ENCODE results near the gene KCNIP1. TPM values are rescaled to one million over a fixed set of nuclear protein-coding genes. Genes with fewer than 3 reads are reported as not detected.
"Not testable (repeated sequence)": the region's sequence is repeated elsewhere in the genome, so short reads cannot be mapped to it uniquely, and the experiment has no call there.

Gene KCNIP1
- total RNA-seq, 1 donor from 2014 or later: not detected

DNA sequence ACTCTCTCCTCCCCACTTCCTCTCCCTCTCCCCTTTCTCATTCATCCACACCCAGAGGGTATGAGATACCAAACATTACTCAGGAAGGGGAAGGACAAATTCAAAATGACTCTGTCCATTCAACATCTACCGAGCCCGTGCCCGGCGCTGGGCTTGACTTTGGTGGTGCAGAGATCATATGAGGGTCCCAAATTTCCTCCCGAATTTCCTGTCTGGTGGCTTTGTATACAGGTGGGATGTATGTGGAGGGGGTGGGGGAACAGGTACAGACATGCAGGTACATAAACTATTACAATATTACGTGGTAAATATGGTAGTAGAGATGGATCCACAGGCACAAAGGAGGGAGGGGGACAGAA, 257.9 kb downstream of the KCNIP1 start:
- Mint-ChIP-seq H3K27me3 (ENCODE audit: low read depth) (no peaks in the 10 kb centered on the region), H3K4me1 (ENCODE audit: low read depth) (no peaks in the 10 kb centered on the region), H3K4me3 (ENCODE audit: low read depth) (no peak overlapping the region), H3K27ac (no peak overlapping the region), H3K36me3 (ENCODE audit: low read depth) (no peaks in the 10 kb centered on the region), H3K9me3 (no peaks in the 10 kb centered on the region)
- no peak for DNase-seq (ENCODE audit: low spot score)
- intact Hi-C loops (cut with micrococcal nuclease): no loop called here

DNA sequence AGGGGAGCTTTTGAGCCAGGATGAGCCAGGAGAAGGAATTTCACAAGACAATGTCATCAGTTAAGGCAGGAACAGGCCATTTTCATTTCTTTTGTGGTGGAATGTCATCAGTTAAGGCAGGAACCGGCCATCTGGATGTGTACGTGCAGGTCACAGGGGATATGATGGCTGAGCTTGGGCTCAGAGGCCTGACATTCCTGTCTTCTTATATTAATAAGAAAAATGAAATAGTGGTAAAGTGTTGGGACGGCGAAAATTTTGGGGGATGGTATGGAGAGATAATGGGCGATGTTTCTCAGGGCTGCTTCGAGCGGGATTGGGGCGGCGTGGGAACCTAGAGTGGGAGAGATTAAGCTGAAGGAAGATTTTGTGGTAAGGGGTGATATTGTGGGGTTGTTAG, 258.5 kb downstream of the KCNIP1 start:
- DNase-seq (ENCODE audit: low spot score); H3K36me3 Mint-ChIP-seq (ENCODE audit: low read depth); H3K27ac Mint-ChIP-seq; H3K4me3 Mint-ChIP-seq (ENCODE audit: low read depth); H3K27me3 Mint-ChIP-seq (ENCODE audit: low read depth); H3K9me3 Mint-ChIP-seq; intact Hi-C loops (cut with micrococcal nuclease); H3K4me1 Mint-ChIP-seq (ENCODE audit: low read depth): not testable (repeated sequence)

DNA sequence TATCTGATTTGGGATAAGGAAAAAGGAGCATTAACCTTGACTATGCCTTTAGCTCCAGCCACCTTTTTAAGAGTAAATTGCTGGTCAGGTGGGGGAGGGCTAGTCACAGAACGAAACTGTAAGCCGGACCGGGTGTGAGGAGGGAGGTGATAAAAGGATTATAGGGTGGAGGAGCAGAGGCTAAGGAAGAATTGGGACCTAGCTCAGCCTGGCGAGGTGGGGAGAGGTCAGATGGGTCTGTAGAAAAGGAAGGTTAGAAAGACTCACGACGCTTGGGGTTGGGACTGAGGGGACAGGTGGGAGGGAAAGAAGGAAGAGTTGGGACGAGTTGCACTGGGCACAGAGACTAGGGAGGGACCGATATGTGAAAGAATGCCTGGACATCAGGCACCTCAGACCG, 262.0 kb downstream of the KCNIP1 start:
- H3K36me3 Mint-ChIP-seq (ENCODE audit: low read depth); H3K4me1 Mint-ChIP-seq (ENCODE audit: low read depth); H3K4me3 Mint-ChIP-seq (ENCODE audit: low read depth); intact Hi-C loops (cut with micrococcal nuclease); H3K9me3 Mint-ChIP-seq; H3K27me3 Mint-ChIP-seq (ENCODE audit: low read depth); H3K27ac Mint-ChIP-seq; DNase-seq (ENCODE audit: low spot score): not testable (repeated sequence)

DNA sequence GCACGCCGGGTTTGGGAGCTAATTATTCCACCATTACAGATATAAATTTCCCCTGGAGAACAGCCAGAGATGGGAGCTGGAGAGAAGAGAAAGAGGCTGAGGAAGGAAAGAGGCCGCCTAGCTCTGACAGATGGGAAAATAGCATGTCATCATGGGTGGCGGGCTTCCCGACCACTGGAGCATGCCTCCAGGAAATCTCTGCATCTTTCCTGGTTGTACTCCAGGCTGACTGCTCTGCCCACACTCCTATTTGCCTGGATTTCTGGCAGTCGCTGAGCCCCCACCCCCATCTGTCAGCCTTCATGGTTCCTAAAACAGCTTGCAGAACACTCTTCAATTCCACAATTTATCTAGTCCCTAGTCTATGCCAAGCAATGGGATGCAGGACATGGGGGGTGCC, 265.4 kb downstream of the KCNIP1 start:
- H3K4me3 Mint-ChIP-seq (ENCODE audit: low read depth): no peak overlapping the region
- intact Hi-C loops (cut with micrococcal nuclease): no loop called here
- no peaks in the 10 kb centered on the region for H3K4me1 Mint-ChIP-seq (ENCODE audit: low read depth)
- H3K9me3 Mint-ChIP-seq: no peaks in the 10 kb centered on the region
- H3K36me3 Mint-ChIP-seq (ENCODE audit: low read depth): no peaks in the 10 kb centered on the region
- DNase-seq (ENCODE audit: low spot score): no peak
- no peak overlapping the region for H3K27ac Mint-ChIP-seq
- no peaks in the 10 kb centered on the region for H3K27me3 Mint-ChIP-seq (ENCODE audit: low read depth)

DNA sequence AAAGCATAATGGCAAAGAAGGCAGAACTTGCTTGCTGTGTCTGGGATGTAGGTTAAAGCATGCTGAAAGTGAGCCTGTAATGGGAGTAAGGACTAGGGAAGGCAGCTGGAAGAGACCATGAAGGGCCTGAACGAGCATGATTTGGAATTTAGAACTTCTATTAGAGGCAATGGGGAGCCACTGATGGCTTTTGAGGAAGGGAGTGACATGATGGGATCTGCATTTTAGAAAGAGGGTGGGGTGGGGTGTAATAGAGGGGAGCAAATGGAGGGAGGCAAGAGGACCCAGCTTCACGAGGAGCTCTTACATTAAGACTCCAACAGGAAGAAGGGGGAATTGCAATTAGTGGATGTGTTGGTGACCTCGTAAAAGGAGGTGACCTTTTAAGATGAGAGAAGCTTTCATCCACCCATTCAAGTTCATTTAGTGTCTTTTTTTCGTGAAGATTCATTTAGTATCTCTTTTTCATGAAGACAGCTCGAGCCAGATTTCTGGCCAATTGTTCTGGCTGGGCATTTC, 266.1 kb downstream of the KCNIP1 start:
- intact Hi-C loops (cut with micrococcal nuclease): no loop called here
- H3K36me3 Mint-ChIP-seq (ENCODE audit: low read depth): no peaks in the 10 kb centered on the region

DNA sequence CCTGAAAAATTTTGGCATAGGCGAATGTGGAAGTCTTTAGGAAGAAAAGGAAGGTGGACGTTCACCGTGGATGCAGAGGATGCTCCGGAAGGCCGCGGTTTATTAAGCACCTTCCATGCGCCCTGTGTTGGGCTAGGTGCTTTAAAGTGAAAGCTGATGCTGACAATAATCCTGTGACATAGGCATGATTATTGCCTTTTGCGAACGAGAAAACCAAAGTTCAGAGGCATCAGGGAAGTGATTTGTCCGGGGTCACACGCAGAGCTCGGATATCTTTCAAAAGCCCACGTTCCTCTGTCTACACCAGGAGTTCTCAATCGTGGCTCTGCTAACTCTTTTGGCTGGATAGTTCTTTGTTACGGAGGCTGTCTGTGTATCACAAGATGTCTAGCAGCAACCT, 267.7 kb downstream of the KCNIP1 start:
- Mint-ChIP-seq H3K27ac (no peak overlapping the region), H3K9me3 (no peaks in the 10 kb centered on the region), H3K36me3 (ENCODE audit: low read depth) (no peaks in the 10 kb centered on the region), H3K4me3 (ENCODE audit: low read depth) (no peak overlapping the region), H3K4me1 (ENCODE audit: low read depth) (no peaks in the 10 kb centered on the region), H3K27me3 (ENCODE audit: low read depth) (no peaks in the 10 kb centered on the region)
- intact Hi-C loops (cut with micrococcal nuclease): no loop called here
- no peak for DNase-seq (ENCODE audit: low spot score)

More for the DNA sequence above, 266.1 kb downstream of the KCNIP1 start:
- Mint-ChIP-seq H3K9me3 (no peaks in the 10 kb centered on the region), H3K4me3 (ENCODE audit: low read depth) (no peak overlapping the region), H3K4me1 (ENCODE audit: low read depth) (no peaks in the 10 kb centered on the region), H3K27me3 (ENCODE audit: low read depth) (no peaks in the 10 kb centered on the region), H3K27ac (no peak overlapping the region)
- DNase-seq (ENCODE audit: low spot score): no peak

DNA sequence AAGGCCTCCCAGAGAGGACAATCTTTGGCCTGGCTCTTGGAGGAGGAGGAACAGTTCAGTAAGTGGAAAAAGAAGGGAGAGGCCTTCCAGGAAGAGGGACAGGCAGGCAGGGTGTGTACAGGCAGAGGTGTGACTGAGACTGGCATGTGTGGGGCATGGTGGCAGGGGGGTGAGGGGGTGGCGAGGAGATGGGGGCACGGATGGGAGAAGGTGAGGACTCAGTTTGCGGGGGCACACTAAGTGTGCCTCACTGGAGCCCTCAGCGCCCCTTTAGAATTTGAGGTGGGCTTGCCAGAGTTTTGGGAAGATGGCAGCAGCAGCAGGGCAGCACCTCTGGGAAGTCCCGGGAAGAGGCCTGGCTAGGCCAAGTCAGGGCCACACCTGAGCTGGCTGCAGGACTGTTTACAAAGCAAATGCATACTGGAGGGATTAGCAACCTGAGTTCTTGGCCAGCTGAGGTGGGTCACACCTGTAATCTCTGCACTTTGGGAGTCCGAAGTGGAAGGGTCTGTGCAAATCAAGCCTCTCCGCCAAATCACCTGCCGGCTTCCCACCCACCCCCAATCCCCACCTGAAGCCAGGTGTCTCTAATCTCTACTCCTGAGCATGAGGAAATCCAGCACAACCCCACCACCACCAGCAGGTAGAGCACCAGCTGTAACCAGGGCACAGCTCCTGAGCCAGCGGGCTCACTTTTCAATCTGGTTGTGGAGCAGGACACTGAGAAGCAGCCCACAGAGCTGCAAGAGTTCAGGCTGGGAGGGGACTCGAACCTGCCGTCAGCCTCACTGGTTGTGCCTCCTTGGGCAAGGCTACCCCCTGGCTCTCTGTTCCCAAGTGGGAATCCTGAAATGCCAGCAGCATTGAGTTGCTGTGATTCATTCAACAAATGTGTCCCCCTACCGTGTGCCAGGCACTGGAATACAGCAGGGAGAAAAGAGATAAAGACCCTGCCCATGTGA, 269.5 kb downstream of the KCNIP1 start:
- no peak for DNase-seq (ENCODE audit: low spot score)
- no peaks in the 10 kb centered on the region for H3K27me3 Mint-ChIP-seq (ENCODE audit: low read depth)
- intact Hi-C loops (cut with micrococcal nuclease): no loop called here
- no peaks in the 10 kb centered on the region for H3K9me3 Mint-ChIP-seq
- H3K36me3 Mint-ChIP-seq (ENCODE audit: low read depth): no peaks in the 10 kb centered on the region
- no peak overlapping the region for H3K4me3 Mint-ChIP-seq (ENCODE audit: low read depth)
- no peak overlapping the region for H3K27ac Mint-ChIP-seq
- H3K4me1 Mint-ChIP-seq (ENCODE audit: low read depth): no peaks in the 10 kb centered on the region

DNA sequence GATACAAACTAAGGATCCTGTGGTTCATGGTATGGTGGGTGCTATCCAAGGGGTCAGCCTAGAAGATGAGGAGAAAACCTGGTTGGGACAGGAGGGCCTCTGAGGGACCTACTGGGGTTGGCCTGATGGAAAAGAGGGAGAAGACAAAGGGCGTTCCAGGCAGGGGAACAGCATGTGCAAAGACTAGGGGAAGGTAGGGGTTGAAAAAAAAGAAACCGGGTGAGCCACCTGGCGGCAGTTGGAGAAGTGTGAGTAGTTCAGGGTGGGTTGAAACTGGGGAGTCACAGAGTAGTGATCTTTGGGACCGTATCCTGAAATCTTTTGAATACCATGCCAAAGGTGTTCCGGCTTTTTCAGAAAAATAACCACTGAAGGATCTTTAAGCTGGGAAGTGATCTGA, 271.0 kb downstream of the KCNIP1 start:
- Mint-ChIP-seq H3K27me3 (ENCODE audit: low read depth) (no peaks in the 10 kb centered on the region), H3K27ac (no peak overlapping the region), H3K4me3 (ENCODE audit: low read depth) (no peak overlapping the region)

DNA sequence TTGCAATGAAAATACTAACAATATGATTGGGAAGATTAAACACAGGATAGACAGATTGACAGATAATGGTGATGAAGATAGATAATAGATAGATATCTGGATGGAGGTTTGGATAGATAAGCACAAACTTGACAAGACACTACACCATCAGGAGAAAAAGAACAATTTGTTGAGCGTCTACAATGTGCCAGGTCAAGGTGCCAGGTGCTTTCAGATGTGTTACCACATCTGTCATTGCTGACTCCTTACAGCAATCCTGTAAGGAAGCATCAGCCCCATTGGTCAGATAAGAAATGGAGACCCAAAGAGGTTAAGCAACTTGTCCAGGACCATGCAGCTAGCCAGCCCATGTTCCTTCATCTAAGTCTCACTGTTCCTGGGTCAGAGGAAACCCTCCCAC, 278.1 kb downstream of the KCNIP1 start:
- intact Hi-C loops (cut with micrococcal nuclease): no loop called here
- H3K4me1 Mint-ChIP-seq (ENCODE audit: low read depth): no peaks in the 10 kb centered on the region
- no peaks in the 10 kb centered on the region for H3K9me3 Mint-ChIP-seq
- no peak for DNase-seq (ENCODE audit: low spot score)
- H3K27ac Mint-ChIP-seq: no peak overlapping the region
- no peaks in the 10 kb centered on the region for H3K36me3 Mint-ChIP-seq (ENCODE audit: low read depth)
- no peak overlapping the region for H3K4me3 Mint-ChIP-seq (ENCODE audit: low read depth)
- no peaks in the 10 kb centered on the region for H3K27me3 Mint-ChIP-seq (ENCODE audit: low read depth)

More for the DNA sequence above, 271.0 kb downstream of the KCNIP1 start:
- Mint-ChIP-seq H3K36me3 (ENCODE audit: low read depth) (no peaks in the 10 kb centered on the region), H3K9me3 (no peaks in the 10 kb centered on the region), H3K4me1 (ENCODE audit: low read depth) (no peaks in the 10 kb centered on the region)
- no peak for DNase-seq (ENCODE audit: low spot score)
- intact Hi-C loops (cut with micrococcal nuclease): no loop called here

DNA sequence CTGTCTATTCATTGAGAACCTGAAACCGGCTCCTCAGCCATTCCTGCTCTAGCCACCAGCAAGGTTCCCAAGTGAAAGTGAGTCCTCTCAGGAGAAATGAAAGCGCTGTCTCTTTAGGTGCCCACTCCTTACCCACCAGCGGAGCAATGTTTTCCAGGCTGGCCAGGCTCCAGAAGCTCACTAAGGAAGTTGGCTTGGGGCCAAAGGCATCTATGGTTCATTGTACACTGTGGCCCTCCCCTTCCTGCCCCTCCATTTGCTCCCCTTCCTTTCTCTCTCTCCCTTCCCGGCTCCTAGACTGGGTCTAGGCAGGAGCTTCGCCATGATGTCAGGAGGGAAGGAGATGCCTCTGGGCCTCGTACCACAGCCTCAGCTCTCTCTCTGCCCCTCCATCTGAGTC, 278.6 kb downstream of the KCNIP1 start:
- no peaks in the 10 kb centered on the region for H3K4me1 Mint-ChIP-seq (ENCODE audit: low read depth)
- intact Hi-C loops (cut with micrococcal nuclease): no loop called here
- H3K36me3 Mint-ChIP-seq (ENCODE audit: low read depth): no peaks in the 10 kb centered on the region
- no peak overlapping the region for H3K27ac Mint-ChIP-seq
- H3K27me3 Mint-ChIP-seq (ENCODE audit: low read depth): no peaks in the 10 kb centered on the region
- H3K4me3 Mint-ChIP-seq (ENCODE audit: low read depth): no peak overlapping the region
- no peak for DNase-seq (ENCODE audit: low spot score)
- H3K9me3 Mint-ChIP-seq: no peaks in the 10 kb centered on the region

DNA sequence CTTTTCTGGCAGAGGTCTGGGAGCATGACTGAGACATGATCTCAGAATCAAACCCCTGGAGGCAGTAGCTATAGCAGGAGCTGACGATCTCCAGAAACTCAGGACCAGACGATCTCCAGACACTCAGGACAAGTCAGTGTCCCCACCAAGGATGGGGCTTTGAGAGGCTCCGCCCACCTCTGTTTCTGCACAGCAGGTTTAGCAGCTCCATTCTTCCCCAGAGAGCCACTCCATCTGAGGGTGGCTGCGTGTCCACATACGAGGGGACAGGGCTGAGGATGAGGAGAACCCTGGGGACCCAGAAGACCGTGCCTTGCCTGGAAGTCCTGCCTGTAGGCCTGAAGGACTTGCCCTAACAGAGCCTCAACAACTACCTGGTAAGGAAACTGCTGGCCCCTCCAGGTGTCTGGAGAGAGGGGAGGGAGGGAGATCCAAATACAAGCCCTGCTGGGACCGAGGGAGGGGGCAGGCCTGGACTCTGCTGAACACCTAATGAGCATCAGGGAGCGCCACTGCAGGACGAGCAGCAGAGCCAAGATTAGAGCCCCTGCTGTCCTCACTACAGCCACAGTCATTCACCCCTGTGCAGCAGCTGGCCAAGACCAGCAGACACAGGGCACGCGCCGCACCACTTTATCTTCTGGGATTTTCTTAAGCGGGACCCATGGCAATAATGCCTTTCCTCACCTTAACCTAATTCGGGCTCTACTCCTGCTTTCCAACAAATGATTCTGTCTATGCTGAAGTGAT, 279.9 kb downstream of the KCNIP1 start, which contains the start of gene GABRP:
TSS of gene GABRP (plus strand) at position 228 of the 750 bp plus-strand sequence. CDS start 4,891 bp downstream, outside the sequence.
- no peaks in the 10 kb centered on the region for H3K4me1 Mint-ChIP-seq (ENCODE audit: low read depth)

DNA sequence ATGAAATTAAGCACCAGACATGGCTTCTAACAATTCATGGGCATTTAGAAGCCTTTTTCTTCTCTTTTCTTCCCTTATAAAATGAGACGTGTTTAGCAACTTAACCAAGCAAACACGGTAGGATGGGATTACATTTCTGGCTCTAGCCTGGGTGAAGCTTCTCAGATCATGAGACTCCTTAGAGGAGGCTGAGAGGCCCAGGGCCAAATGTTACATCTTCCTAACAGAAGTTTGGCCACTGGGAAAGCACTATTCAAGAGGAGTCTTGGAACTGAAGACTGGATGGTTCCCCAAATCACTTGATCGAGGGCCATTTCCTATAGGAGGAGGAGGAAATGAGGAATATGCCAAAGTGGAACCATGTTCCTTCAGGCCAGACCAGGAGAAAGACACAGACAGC, 281.6 kb downstream of the KCNIP1 start:
- Mint-ChIP-seq H3K36me3 (ENCODE audit: low read depth) (no peaks in the 10 kb centered on the region), H3K27ac (no peak overlapping the region), H3K27me3 (ENCODE audit: low read depth) (no peaks in the 10 kb centered on the region), H3K4me3 (ENCODE audit: low read depth) (no peak overlapping the region), H3K4me1 (ENCODE audit: low read depth) (no peaks in the 10 kb centered on the region), H3K9me3 (no peaks in the 10 kb centered on the region)
- DNase-seq (ENCODE audit: low spot score): no peak
- intact Hi-C loops (cut with micrococcal nuclease): no loop called here

More for the DNA sequence above, 279.9 kb downstream of the KCNIP1 start, which contains the start of gene GABRP:
- intact Hi-C loops (cut with micrococcal nuclease): no loop called here
- Mint-ChIP-seq H3K27ac (no peak within 1 kb of the TSS), H3K4me3 (ENCODE audit: low read depth) (no peak within 1 kb of the TSS), H3K36me3 (ENCODE audit: low read depth) (no peaks in the 10 kb centered on the region), H3K27me3 (ENCODE audit: low read depth) (no peaks in the 10 kb centered on the region), H3K9me3 (no peaks in the 10 kb centered on the region)
- DNase-seq (ENCODE audit: low spot score): no peak
